ENCODE measurements around the gene SIX5.
"Not testable (repeated sequence)": the region's sequence is repeated elsewhere in the genome, so short reads cannot be mapped to it uniquely, and the experiment has no call there.

The SIX5 gene

DNA sequence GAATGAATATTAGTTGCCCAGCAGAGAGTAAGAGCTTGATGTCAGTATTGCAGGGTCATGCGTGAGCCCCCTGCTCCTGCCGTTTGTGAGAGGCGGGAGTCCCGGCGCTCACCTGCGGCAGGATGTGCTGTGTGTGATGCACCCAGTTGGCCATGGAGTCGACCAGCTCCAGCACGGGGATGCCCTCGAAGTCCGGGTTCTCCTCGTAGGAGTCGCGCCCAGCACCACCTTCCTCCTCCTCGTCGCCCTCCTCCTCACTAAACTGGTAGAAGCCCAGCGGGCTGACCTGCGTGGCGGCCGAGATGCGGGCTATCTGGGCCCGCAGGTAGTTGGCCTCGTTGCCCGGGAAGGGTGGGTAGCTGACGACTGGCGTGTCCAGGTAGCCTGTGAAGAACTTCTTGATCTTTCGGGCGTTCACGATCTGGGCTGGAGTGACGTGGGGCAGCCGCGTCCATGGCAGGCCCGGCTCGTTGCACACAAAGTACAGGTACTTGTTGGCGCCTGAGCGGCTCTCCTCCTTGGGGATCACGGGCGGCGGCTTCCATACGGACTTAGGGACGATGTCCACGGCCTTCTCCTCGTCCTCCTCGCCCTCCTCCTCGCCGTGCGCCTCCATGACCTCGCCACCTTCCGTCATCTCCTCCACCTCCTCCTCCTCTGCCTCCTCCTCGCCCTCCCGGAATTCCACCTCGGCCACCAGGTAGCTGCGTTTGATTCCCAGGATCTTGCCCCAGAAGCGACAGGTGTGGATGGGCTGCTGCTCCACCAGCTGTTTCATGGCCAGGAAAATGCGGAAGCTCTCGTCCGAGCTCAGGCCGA lies 35.3 kb upstream of the SIX5 start:
- no peak overlapping the region for H3K4me3 ChIP-seq (ENCODE audit: low read depth, low read length)
- no peak for DNase-seq (ENCODE audit: low read depth)
- TF ChIP-seq, protein P1, sequence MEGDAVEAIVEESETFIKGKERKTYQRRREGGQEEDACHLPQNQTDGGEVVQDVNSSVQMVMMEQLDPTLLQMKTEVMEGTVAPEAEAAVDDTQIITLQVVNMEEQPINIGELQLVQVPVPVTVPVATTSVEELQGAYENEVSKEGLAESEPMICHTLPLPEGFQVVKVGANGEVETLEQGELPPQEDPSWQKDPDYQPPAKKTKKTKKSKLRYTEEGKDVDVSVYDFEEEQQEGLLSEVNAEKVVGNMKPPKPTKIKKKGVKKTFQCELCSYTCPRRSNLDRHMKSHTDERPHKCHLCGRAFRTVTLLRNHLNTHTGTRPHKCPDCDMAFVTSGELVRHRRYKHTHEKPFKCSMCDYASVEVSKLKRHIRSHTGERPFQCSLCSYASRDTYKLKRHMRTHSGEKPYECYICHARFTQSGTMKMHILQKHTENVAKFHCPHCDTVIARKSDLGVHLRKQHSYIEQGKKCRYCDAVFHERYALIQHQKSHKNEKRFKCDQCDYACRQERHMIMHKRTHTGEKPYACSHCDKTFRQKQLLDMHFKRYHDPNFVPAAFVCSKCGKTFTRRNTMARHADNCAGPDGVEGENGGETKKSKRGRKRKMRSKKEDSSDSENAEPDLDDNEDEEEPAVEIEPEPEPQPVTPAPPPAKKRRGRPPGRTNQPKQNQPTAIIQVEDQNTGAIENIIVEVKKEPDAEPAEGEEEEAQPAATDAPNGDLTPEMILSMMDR (IDR thresholded peaks at IDR 0.05; ENCODE audit: insufficient read depth, low read depth, low read length, missing control alignments), result no peak

DNA sequence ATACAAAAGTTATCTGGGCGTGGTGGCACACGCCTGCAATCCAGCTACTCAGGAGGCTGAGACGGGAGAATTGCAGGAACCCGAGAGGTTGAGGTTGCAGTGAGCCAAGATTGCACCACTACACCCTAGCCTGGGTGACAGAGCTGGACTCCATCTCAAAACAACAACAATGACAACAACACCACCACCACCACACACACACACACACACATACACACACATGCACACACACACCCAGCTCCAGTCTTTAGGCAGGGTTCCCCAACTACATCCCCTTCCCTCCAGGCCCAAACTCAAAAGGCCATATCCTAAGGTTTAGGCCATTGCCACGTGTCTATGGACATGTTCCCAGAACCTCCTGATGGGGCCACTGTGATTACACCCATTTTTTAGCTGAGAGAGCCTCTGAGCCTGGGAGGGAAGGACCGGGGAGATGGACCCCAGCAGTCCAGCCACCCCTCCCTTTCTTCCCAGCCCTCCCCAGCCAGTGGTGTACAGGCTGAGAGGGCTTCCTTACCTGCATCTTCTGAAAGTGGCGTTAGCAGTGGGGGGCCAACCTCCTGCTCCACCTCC lies 32.6 kb upstream of the SIX5 start:
- DNase-seq (ENCODE audit: low read depth), result no peak
- TF ChIP-seq, protein P1 (IDR thresholded peaks at IDR 0.05; ENCODE audit: insufficient read depth, low read depth, low read length, missing control alignments), result no peak
- no peak overlapping the region for H3K4me3 ChIP-seq (ENCODE audit: low read depth, low read length)

DNA sequence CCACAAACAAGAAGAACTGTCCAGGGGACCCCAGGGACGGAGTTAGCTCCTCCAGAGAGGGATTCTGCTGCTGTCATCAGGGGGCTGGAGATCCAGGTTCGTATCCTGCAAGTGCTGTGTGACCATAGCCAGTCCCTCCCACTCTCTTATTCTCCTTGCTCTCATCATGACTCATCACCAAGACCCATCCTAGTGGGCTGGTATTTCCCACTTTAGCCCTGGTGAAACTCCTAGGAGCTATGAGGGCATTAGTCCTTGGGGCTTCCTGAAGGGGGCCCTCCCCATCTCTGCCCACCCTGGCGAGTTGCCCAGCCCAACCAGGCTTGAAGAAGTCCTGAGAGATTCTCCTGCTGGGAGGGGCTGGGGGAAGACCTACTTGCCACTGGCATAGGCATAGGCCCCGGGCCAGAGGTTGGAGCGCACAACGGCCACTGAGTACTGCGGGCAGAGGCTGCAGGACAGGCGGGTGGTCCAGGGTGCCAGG lies 31.1 kb upstream of the SIX5 start:
- H3K4me3 ChIP-seq (ENCODE audit: low read depth, low read length), result no peak overlapping the region
- TF ChIP-seq, protein P1 (IDR thresholded peaks at IDR 0.05; ENCODE audit: insufficient read depth, low read depth, low read length, missing control alignments), result no peak
- no peak for DNase-seq (ENCODE audit: low read depth)

DNA sequence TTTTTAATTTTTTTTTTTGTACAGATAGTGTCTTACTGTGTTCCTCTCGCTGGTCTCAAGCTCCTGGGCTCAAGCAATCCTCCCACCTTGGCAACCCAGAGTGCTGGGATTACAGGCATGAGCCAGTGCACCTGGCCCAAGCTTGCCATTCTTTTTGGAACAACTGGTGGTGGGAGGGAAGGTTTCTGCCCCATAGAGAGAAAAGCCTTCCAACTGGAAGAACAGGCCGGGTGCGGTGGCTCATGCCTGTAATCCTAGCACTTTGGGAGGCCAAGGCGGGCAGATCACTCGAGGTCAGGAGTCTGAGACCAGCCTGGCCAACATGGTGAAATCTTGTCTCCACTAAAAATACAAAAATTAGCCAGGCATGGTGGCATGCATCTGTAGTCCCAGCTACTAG lies 30.5 kb upstream of the SIX5 start:
- DNase-seq (ENCODE audit: low read depth), result not testable (repeated sequence)

DNA sequence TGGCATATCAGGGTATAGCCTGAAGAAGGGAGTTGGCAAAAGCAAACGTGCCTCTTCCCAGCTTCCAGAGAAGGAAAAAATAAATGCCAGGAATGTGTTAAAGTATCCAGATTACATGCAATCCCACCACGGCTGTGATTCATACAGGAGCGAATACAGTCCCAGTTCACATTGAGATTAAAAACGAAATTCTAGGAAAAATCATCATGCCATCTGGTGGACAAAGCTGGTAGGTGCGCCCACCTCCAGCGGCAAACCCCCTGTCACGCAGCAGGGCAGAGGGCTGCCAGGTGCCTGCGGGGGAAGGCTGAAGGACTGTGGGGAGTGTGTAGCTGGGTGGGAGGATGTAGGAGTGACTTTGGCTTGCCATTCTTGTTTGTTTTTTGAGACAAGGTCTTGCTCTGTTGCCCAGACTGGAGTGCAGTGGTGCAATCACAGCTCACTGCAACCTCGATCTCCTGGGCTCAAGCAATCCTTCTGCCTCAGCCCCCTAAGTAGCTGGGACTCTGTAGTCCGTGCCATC lies 30.0 kb upstream of the SIX5 start:
- no peak overlapping the region for H3K4me3 ChIP-seq (ENCODE audit: low read depth, low read length)
- peak; percentile 64 for DNase-seq (ENCODE audit: low read depth)
- TF ChIP-seq, protein P1 (IDR thresholded peaks at IDR 0.05; ENCODE audit: insufficient read depth, low read depth, low read length, missing control alignments), result peak; percentile 82

More for the DNA sequence above, 30.5 kb upstream of the SIX5 start:
- not testable (repeated sequence) for H3K4me3 ChIP-seq (ENCODE audit: low read depth, low read length)

DNA sequence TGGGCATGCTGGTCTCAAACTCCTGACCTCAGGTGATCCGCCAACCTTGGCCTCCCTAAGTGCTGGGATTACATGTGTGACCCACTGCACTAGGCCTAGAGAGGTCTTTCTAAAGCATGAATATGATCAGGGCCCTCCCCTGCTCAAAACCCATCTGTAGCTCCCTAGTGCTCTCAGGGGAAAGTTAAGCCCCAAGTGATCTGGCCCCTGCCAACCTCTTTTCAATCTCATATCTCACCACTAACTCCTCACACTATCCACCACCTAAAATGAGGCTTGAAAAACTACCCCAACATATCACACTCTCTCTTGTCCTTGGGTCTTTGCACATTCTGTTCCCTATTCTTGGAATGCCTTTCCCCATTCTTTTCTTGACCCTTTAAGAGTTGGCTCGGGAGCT lies 25.6 kb upstream of the SIX5 start:
- peak; percentile 0 for DNase-seq (ENCODE audit: low read depth)
- no peak overlapping the region for H3K4me3 ChIP-seq (ENCODE audit: low read depth, low read length)
- TF ChIP-seq, protein P1 (IDR thresholded peaks at IDR 0.05; ENCODE audit: insufficient read depth, low read depth, low read length, missing control alignments), result no peak

DNA sequence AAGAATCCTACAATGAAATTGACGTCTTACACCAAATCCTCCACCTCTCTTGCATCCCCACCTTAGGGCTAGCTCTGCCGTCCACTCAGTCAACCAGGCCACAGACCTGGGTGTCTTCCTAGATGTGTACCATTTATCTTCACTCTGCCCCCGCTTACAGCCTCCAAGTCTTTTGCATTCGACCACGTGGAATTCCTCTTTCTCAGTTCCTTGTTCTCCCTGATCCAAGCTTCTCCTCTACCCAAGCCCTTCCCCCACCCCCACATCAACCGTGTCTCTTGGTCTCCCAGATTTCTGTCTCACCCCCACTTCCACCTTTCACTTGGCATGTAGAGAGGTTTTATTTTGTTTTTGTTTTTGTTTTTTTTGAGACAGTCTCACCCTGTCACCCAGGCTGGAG lies 24.8 kb upstream of the SIX5 start:
- H3K4me3 ChIP-seq (ENCODE audit: low read depth, low read length), result no peak overlapping the region
- peak; percentile 0 for DNase-seq (ENCODE audit: low read depth)
- TF ChIP-seq, protein P1 (IDR thresholded peaks at IDR 0.05; ENCODE audit: insufficient read depth, low read depth, low read length, missing control alignments), result no peak

Measured in GM12865 (cell line).